Measurements from ENCODE around the gene MMP28.
A peak's percentile ranks its signal among the peaks of the same experiment; 100 is the strongest.

The MMP28 gene

DNA sequence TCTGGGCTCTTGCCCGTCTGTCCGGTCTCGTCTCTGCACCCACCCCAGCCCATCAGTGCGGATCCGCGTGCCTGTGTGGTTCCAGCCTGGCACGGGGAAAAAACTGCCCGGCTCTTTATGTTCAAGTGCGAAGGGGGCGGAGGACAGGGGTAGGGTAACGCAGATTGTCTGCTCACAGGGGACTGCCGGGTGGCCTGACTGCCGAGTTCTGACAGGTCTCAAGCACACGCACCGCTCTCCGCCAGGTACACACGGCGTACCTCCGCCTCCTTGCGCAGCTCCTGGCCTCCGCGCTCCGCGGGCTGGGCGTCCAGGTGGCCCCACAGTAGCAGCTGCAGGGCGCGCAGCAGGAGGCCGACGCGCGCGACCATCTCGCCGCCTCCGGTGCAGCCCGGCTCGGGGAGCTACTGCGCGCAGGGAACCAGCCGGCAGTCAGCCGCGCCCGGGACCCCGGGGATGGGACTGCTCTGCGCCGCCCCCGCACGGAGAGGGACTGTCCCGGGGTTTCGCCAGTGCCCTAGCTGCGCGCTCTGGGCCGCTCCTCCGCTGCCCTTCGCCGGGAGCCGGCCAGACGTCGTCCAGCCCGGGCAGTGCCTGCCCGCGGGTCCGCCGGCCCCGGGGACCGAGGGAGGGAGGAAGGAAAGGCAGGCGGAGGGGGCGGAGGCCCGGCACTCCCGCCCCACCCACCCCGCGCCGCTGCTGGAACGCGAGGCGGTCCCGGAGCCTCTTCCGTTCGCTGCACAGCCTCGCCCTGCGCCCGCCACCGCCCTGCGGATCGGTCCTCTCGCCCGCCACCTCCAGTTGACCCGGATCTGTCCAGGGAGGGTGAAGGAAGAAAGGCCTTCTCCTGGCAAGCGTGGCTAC is at the start of gene MMP28:
MMP28 (minus strand) TSS at position 635 of the 864 bp plus-strand sequence; CDS start at position 371, 264 bp downstream.
- Histone ChIP-seq H3K27ac (no peak within 1 kb of the TSS), H3K9me3 (no peaks in the 10 kb centered on the region), H3K36me3 (no peaks in the 10 kb centered on the region), H3K4me1 (ENCODE audit: control insufficient read depth in 1 of 2, insufficient read depth in 1 of 2, low read depth in 1 of 2, low read length in 1 of 2) (peaks cover 7 to 9% of the 10 kb centered on the region in 2 experiments), H3K27me3 (peaks cover 90% of the 10 kb centered on the region), H3K4me3 (ENCODE audit: low read depth in 1 of 2, low read length in 1 of 2) (peak within 1 kb of the TSS in 1 of 2 experiments; percentile 37)
- no peak for TF ChIP-seq CTCF (IDR thresholded peaks at IDR 0.05)

DNA sequence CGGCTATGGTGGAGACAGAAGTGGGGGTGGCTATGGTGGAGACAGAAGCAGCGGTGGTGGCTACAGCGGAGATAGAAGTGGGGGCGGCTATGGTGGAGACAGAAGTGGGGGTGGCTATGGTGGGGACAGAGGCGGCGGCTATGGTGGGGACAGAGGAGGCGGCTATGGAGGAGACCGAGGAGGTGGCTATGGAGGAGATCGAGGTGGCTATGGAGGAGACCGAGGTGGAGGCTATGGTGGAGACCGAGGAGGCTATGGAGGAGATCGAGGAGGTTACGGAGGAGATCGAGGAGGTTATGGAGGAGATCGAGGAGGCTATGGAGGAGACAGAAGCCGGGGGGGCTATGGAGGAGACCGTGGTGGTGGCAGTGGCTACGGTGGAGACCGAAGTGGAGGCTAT is 49.1 kb upstream of the MMP28 start:
- H3K27ac ChIP-seq = no peak overlapping the region
- H3K36me3 ChIP-seq = peaks cover 91% of the 10 kb centered on the region
- no peaks in the 10 kb centered on the region for H3K9me3 ChIP-seq
- no peak overlapping the region for H3K4me3 ChIP-seq (ENCODE audit: low read depth in 1 of 2, low read length in 1 of 2)
- no peak for TF ChIP-seq CTCF (IDR thresholded peaks at IDR 0.05)
- no peaks in the 10 kb centered on the region for H3K4me1 ChIP-seq (ENCODE audit: control insufficient read depth in 1 of 2, insufficient read depth in 1 of 2, low read depth in 1 of 2, low read length in 1 of 2)
- no peaks in the 10 kb centered on the region for H3K27me3 ChIP-seq

DNA sequence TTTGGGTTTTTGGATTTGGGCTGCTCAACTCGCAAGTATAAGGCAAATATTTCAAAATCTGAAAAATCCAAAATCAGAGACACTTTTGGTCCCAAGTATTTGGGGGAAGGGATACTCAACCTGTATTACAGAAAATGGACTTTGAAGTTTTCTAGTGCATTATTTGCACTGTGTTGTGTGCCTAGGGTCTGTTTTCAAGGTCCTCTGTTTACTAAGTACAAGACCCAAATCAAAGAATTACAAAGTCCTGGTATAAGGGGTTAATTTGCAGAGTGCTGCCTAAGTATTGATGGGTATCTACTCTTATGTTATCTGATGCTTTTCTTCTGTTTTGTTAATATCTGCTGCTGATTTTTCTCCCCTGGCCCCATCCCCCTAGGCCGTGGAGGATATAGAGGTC is 48.3 kb upstream of the MMP28 start:
- Histone ChIP-seq H3K4me1 (ENCODE audit: control insufficient read depth in 1 of 2, insufficient read depth in 1 of 2, low read depth in 1 of 2, low read length in 1 of 2) (no peaks in the 10 kb centered on the region), H3K4me3 (ENCODE audit: low read depth in 1 of 2, low read length in 1 of 2) (no peak overlapping the region), H3K27ac (no peak overlapping the region), H3K36me3 (peaks cover 98% of the 10 kb centered on the region), H3K27me3 (no peaks in the 10 kb centered on the region), H3K9me3 (no peaks in the 10 kb centered on the region)
- no peak for TF ChIP-seq CTCF (IDR thresholded peaks at IDR 0.05)

DNA sequence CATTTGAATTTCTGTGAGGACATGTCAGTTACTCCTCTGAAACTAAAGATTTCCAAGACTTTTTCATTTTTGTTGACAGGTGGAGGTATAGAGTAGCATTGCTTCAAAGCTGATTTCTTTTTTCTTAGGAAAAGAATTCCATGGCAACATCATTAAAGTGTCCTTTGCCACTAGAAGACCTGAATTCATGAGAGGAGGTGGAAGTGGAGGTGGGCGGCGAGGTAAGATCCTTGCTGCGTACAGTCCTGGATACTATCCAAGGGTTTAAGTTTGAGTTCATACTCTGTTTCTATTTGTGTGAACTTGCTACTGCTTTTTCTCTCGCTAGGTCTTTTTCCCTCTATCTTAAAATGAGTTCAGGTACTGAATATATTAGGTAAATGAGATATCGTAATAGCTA is 46.8 kb upstream of the MMP28 start:
- H3K4me3 ChIP-seq (ENCODE audit: low read depth in 1 of 2, low read length in 1 of 2) = no peak overlapping the region
- no peaks in the 10 kb centered on the region for H3K4me1 ChIP-seq (ENCODE audit: control insufficient read depth in 1 of 2, insufficient read depth in 1 of 2, low read depth in 1 of 2, low read length in 1 of 2)
- H3K9me3 ChIP-seq = no peaks in the 10 kb centered on the region
- TF ChIP-seq CTCF (IDR thresholded peaks at IDR 0.05) = no peak
- H3K27me3 ChIP-seq = no peaks in the 10 kb centered on the region
- H3K36me3 ChIP-seq = peaks cover 98% of the 10 kb centered on the region
- no peak overlapping the region for H3K27ac ChIP-seq

GRCh38 chr17:35841505-35841904 is 46.1 kb upstream of the MMP28 start:
- Histone ChIP-seq H3K9me3 (no peaks in the 10 kb centered on the region), H3K4me1 (ENCODE audit: control insufficient read depth in 1 of 2, insufficient read depth in 1 of 2, low read depth in 1 of 2, low read length in 1 of 2) (no peaks in the 10 kb centered on the region), H3K36me3 (peaks cover 98% of the 10 kb centered on the region), H3K4me3 (ENCODE audit: low read depth in 1 of 2, low read length in 1 of 2) (no peak overlapping the region), H3K27ac (no peak overlapping the region), H3K27me3 (no peaks in the 10 kb centered on the region)
- TF ChIP-seq CTCF (IDR thresholded peaks at IDR 0.05) = no peak
